ENCODE data around the gene PRAC2. TPM values are rescaled to one million over a fixed set of nuclear protein-coding genes. Genes with fewer than 3 reads are reported as not detected.

PRAC2 gene
- total and polyA plus RNA-seq, 2 of the 8 experiments (the other 6 are each of a cell fraction or from before 2014, with no cell fraction given): not detected

DNA sequence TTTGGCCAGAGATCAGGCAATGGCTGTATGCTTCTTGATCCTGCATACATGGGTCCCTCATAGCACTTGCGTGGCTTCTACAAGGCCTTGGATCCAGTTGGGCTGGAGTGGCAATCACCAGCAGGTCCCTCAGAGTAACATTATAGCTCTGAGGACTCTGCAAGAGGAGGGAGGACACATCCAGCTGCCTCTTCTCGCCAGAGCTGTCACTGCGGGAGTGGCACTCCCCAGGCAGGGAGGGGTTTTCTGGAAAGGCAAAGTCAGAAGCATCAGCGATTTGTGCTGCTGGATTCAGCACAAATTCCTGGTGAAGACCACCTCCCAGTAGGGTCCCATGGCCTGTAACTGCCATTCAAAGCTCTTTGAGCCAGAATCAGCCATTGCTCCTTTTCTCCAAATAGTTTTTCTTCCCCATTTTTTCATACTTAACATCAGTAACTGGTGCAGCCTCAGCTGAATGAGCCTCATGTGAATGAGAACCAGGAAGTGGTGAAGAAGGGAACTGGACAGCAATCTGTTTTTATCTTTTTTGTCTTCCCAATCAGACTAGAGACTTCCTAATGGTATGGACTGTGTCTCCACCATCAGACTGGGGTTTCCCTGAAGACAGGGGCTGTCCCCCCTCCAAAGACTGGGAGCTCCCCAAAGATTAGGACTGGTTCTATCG lies 46.2 kb downstream of the PRAC2 start:
- Histone ChIP-seq H2BK120ac (replicated peaks; ENCODE audit: low read depth, low read length) (no peak overlapping the region), H3K4me3 (ENCODE audit: extremely low read depth in 1 of 4, insufficient read depth in 2 of 4, low read depth in 3 of 4, low read length in 4 of 4) (no peak overlapping the region), H2AK5ac (ENCODE audit: low read depth, low read length) (no peak overlapping the region), H4K91ac (replicated peaks; ENCODE audit: insufficient read length, low read length) (no peak overlapping the region), H3K23ac (ENCODE audit: insufficient read length) (no peak overlapping the region), H3K4me1 (replicated peaks in 1 of 4; ENCODE audit: control insufficient read depth in 3 of 4, insufficient read depth in 4 of 4, low read length in 3 of 4) (no peaks in the 10 kb centered on the region), H3K27ac (ENCODE audit: low read depth, low read length) (no peak overlapping the region), H3K27me3 (replicated peaks in 1 of 4; ENCODE audit: control insufficient read depth in 3 of 4, extremely low read depth in 1 of 4, insufficient read depth in 3 of 4, low read length in 3 of 4) (peaks cover 0 to 2% (median 0%) of the 10 kb centered on the region in 4 experiments; a peak in 3 of 7 replicates), H3K56ac (replicated peaks; ENCODE audit: insufficient read length, low read depth, low read length) (no peak overlapping the region), H3K9me3 (ENCODE audit: insufficient read depth in 2 of 2, low read depth in 1 of 2, low read length in 1 of 2) (no peaks in the 10 kb centered on the region), H4K20me1 (replicated peaks in 1 of 2; ENCODE audit: control insufficient read depth in 1 of 2, insufficient read depth in 2 of 2, low read length in 2 of 2) (peaks cover 0 to 2% of the 10 kb centered on the region in 2 experiments), H2BK15ac (ENCODE audit: low read length) (no peak overlapping the region), H3K4me2 (ENCODE audit: insufficient read depth in 1 of 2, low read depth in 2 of 2, low read length in 2 of 2) (no peak overlapping the region), H4K8ac (ENCODE audit: extremely low read depth, insufficient read depth, low read length) (no peak overlapping the region), H3K79me1 (ENCODE audit: low read depth, low read length) (no peaks in the 10 kb centered on the region), H3K14ac (ENCODE audit: insufficient read length) (no peak overlapping the region), H3K4ac (replicated peaks; ENCODE audit: insufficient read length, low read depth, low read length) (no peak overlapping the region), H2BK12ac (ENCODE audit: low read depth, low read length) (no peak overlapping the region), H3K23me2 (ENCODE audit: low read depth, low read length) (no peaks in the 10 kb centered on the region), H3K18ac (ENCODE audit: extremely low read depth, low read length) (no peak overlapping the region), H4K5ac (ENCODE audit: insufficient read length, low read depth, low read length) (no peak overlapping the region), H2BK5ac (ENCODE audit: low read depth, low read length) (no peak overlapping the region), H3K79me2 (ENCODE audit: control insufficient read depth in 1 of 2, insufficient read depth in 2 of 2, low read length in 2 of 2) (no peaks in the 10 kb centered on the region), H2AFZ (ENCODE audit: low read length) (no peak overlapping the region), H3K36me3 (ENCODE audit: control insufficient read depth in 2 of 4, insufficient read depth in 4 of 4, low read length in 3 of 4) (no peaks in the 10 kb centered on the region), H3K9ac (replicated peaks in 1 of 4; ENCODE audit: extremely low read depth in 1 of 4, low read depth in 3 of 4, low read length in 3 of 4) (no peak overlapping the region), H2BK20ac (ENCODE audit: low read length) (no peak overlapping the region)
- DNase-seq (ENCODE audit: low read depth in 1 of 2, low spot score in 2 of 2): no peak
- ChIA-PET CTCF (ENCODE audit: partially characterized antibody) (interaction anchor here (0.6 to 18.8 kb wide), 19 partner anchors 10 to 121 kb away, joined by 3 to 186 read pairs (median 4); partner anchors contain the start of gene PRAC2), POLR2A (ENCODE audit: partially characterized antibody) (interaction anchor here (1.2 kb wide), 1 partner anchor 19 kb away, joined by 3 read pairs; no protein-coding TSS in a partner anchor)
- 75% methylated on average over 5 of the region's 5 CpGs; no CpG with 5 or more reads in 1 of the 2 experiments for WGBS, 2 experiments (ENCODE audit: extremely low coverage in 1 of 2, insufficient coverage in 1 of 2, insufficient read length in 1 of 2, insufficient replicate concordance in 2 of 2, low coverage in 1 of 2, low lambda C conversion rate in 2 of 2, missing lambda C conversion rate in 1 of 2)
- no peak for TF ChIP-seq CREB1 (IDR thresholded peaks at IDR 0.05)
- TF ChIP-seq TBP (IDR thresholded peaks at IDR 0.05; ENCODE audit: low read depth, low read length): no peak
- FAIRE-seq: no peak

Data from H1 (cell line).